NB4 (cell line): ENCODE measurements around the gene SLC12A6.

ENCODE experiments used
- DNase-seq: peaks from one replicate; pipeline ENCODE4 v3.0.0; 2010; ENCODE audit warnings: low read depth
- H3K4me3 ChIP-seq: one replicate; pipeline ENCODE4 v1.5.1; 2011; ENCODE audit warnings: mild to moderate bottlenecking, low read depth, low read length, moderate library complexity
- CTCF ChIP-seq: IDR thresholded peaks from one replicate; pipeline ENCODE4 v1.5.1; 2012; ENCODE audit warnings: low read depth, low read length
- MAX ChIP-seq: IDR thresholded peaks from 2 replicates; pipeline ENCODE4 v1.6.1; 2011; ENCODE audit warnings: low read depth, low read length
- MYC ChIP-seq: IDR thresholded peaks from 2 replicates; pipeline ENCODE4 v1.6.1; 2011; ENCODE audit warnings: low read depth, low read length
- POLR2A ChIP-seq: IDR thresholded peaks from 2 replicates; pipeline ENCODE4 v1.6.1; 2011; ENCODE audit warnings: mild to moderate bottlenecking; ENCODE audit not compliant: insufficient read length; ENCODE audit errors: extremely low read depth

Gene SLC12A6

GRCh38 chr15:34348735-34349300 lies 11.2 kb upstream of the SLC12A6 start:
- TF ChIP-seq CTCF (no peak), MYC (no peak), POLR2A (no peak), MAX (no peak)
- DNase-seq = no peak
- no peak overlapping the region for H3K4me3 ChIP-seq

- DNase-seq = no peak
- no peak overlapping the region for H3K4me3 ChIP-seq
- TF ChIP-seq CTCF = no peak
- no peak for TF ChIP-seq POLR2A
- no peak for TF ChIP-seq MYC
- TF ChIP-seq MAX = no peak
These were observed 10.5 kb upstream of the SLC12A6 start for GRCh38 chr15:34347951-34348638.

GRCh38 chr15:34342737-34343575 lies 5.4 kb upstream of the SLC12A6 start, which contains the start of the genes NOP10 and NUTM1:
NOP10 (minus strand) TSS chr15:34343136; CDS start chr15:34343073, 63 bp downstream.
NUTM1 (plus strand) TSS chr15:34343315; CDS start chr15:34343697, 382 bp downstream.
- peak within 1 kb of the TSS; percentile 100 for H3K4me3 ChIP-seq
- TF ChIP-seq MYC (peak; percentile 98), CTCF (peak; percentile 75), MAX (peak; percentile 98), POLR2A (peak; percentile 91)
- peak; percentile 95 for DNase-seq

GRCh38 chr15:34342213-34342736 lies 4.7 kb upstream of the SLC12A6 start:
- DNase-seq = peak; percentile 24
- peak overlapping the region; percentile 100 for H3K4me3 ChIP-seq

GRCh38 chr15:34341381-34342212 lies 4.0 kb upstream of the SLC12A6 start:
- peak overlapping the region; percentile 100 for H3K4me3 ChIP-seq
- DNase-seq = peak; percentile 50
- TF ChIP-seq MAX (peak; percentile 25; the same call in 1 of the 2 replicates), CTCF (no peak), MYC (no peak)
